Astrocyte (in vitro differentiated cells and primary cell): ENCODE data around the gene MYBBP1A. TPM values are rescaled to one million over a fixed set of nuclear protein-coding genes. Genes with fewer than 3 reads are reported as not detected.
A peak's percentile ranks its signal among the peaks of the same experiment; 100 is the strongest.

Experiments used
- DNase-seq: peaks from one replicate; pipeline ENCODE4 v3.0.0-alpha.2; 2010; ENCODE audit warnings: low read depth
- FAIRE-seq: peaks from 2 replicates; lab custom pipeline; 2011; peaks lifted over from hg19 to GRCh38; lab: Jason Lieb, UNC
- H2AFZ ChIP-seq: 2 replicates; pipeline ENCODE4 v1.6.0; 2012; ENCODE audit warnings: low read depth, low read length, inconsistent platforms
- H3K27ac ChIP-seq: 2 replicates; pipeline ENCODE4 v1.5.1; 2011; ENCODE audit warnings: low read depth, low read length, inconsistent platforms
- H3K27me3 ChIP-seq: 2 replicates; pipeline ENCODE4 v1.6.0; 2011; ENCODE audit warnings: low read length, inconsistent platforms; ENCODE audit not compliant: insufficient read depth
- H3K36me3 ChIP-seq: 2 replicates; pipeline ENCODE4 v1.5.1; 2011; ENCODE audit warnings: low read length, inconsistent platforms; ENCODE audit not compliant: insufficient read depth
- H3K4me1 ChIP-seq: 2 replicates; pipeline ENCODE4 v1.5.1; 2011; ENCODE audit warnings: low read length, inconsistent platforms; ENCODE audit not compliant: insufficient read depth
- H3K4me2 ChIP-seq: 2 replicates; pipeline ENCODE4 v1.6.0; 2012; ENCODE audit warnings: low read length, inconsistent platforms
- H3K4me3 ChIP-seq: 2 replicates; pipeline ENCODE4 v1.5.1; 2011; ENCODE audit warnings: low read depth, mild to moderate bottlenecking, low read length, inconsistent platforms; ENCODE audit not compliant: insufficient read depth
- H3K79me2 ChIP-seq: 2 replicates; pipeline ENCODE4 v1.6.0; 2012; ENCODE audit warnings: mild to moderate bottlenecking, low read length, inconsistent platforms; ENCODE audit not compliant: insufficient read depth
- H3K9ac ChIP-seq: 2 replicates; pipeline ENCODE4 v1.6.0; 2012; ENCODE audit warnings: mild to moderate bottlenecking, low read length, inconsistent platforms
- H3K9me3 ChIP-seq: 2 replicates; pipeline ENCODE4 v1.5.1; 2012; ENCODE audit warnings: low read depth, mild to moderate bottlenecking, low read length, inconsistent platforms; ENCODE audit not compliant: insufficient read depth
- H4K20me1 ChIP-seq: 2 replicates; pipeline ENCODE4 v1.6.0; 2012; ENCODE audit warnings: low read length, inconsistent platforms; ENCODE audit not compliant: insufficient read depth
- H3K27ac Mint-ChIP-seq: one replicate; pipeline ENCODE4 v1.8.0; 2021; ENCODE audit warnings: mild to moderate bottlenecking, mixed read lengths; ENCODE audit not compliant: unreplicated experiment
- H3K27me3 Mint-ChIP-seq: one replicate; pipeline ENCODE4 v1.8.0; 2021; ENCODE audit warnings: low read depth, mixed read lengths; ENCODE audit not compliant: unreplicated experiment
- H3K36me3 Mint-ChIP-seq: one replicate; pipeline ENCODE4 v1.8.0; 2021; ENCODE audit warnings: low read depth, mixed read lengths; ENCODE audit not compliant: unreplicated experiment
- H3K4me1 Mint-ChIP-seq: one replicate; pipeline ENCODE4 v1.8.0; 2021; ENCODE audit warnings: low read depth, mixed read lengths; ENCODE audit not compliant: unreplicated experiment
- H3K4me3 Mint-ChIP-seq: one replicate; pipeline ENCODE4 v1.8.0; 2021; ENCODE audit warnings: mild to moderate bottlenecking, moderate library complexity, mixed read lengths; ENCODE audit not compliant: unreplicated experiment
- H3K9me3 Mint-ChIP-seq: one replicate; pipeline ENCODE4 v1.8.0; 2021; ENCODE audit warnings: mild to moderate bottlenecking, mixed read lengths; ENCODE audit not compliant: unreplicated experiment
- CTCF ChIP-seq: IDR thresholded peaks from 2 replicates; pipeline ENCODE4 v1.5.1; 2011; ENCODE audit warnings: low read depth, mild to moderate bottlenecking, inconsistent platforms, low read length, moderate library complexity; ENCODE audit not compliant: insufficient read depth
- EZH2 ChIP-seq: IDR thresholded peaks from 2 replicates; pipeline ENCODE4 v1.6.1; 2012; ENCODE audit warnings: mild to moderate bottlenecking, low read length, inconsistent platforms; ENCODE audit not compliant: insufficient read depth
- total RNA-seq: library from RNA; stranded (reverse); gene quantifications from 2 replicates; pipeline ENCODE4 v1.2.1, GENCODE V29; 2021

The MYBBP1A gene
- total RNA-seq, 1 donor from 2014 or later, result 71.1 TPM

- Histone ChIP-seq H3K4me2 (peak overlapping the region; percentile 98), H3K36me3 (peaks cover 15% of the 10 kb centered on the region), H3K9me3 (no peaks in the 10 kb centered on the region), H2AFZ (no peak overlapping the region), H3K79me2 (peaks cover 43% of the 10 kb centered on the region), H3K9ac (peak overlapping the region; percentile 83), H3K27ac (no peak overlapping the region), H4K20me1 (peaks cover 38% of the 10 kb centered on the region), H3K27me3 (no peaks in the 10 kb centered on the region), H3K4me1 (peaks cover 23% of the 10 kb centered on the region), H3K4me3 (no peak overlapping the region)
- DNase-seq (no peak), FAIRE-seq (no peak)
- Mint-ChIP-seq H3K9me3 (no peaks in the 10 kb centered on the region), H3K27me3 (no peaks in the 10 kb centered on the region), H3K4me1 (peaks cover 15% of the 10 kb centered on the region), H3K36me3 (peaks cover 11% of the 10 kb centered on the region), H3K4me3 (peak overlapping the region; percentile 98), H3K27ac (no peak overlapping the region)
- TF ChIP-seq EZH2, result no peak
- TF ChIP-seq CTCF, result no peak
Measured at GRCh38 chr17:4553669-4554068, 1.5 kb downstream of the MYBBP1A start.

GRCh38 chr17:4551796-4552525 lies 3.2 kb downstream of the MYBBP1A start:
- no peak overlapping the region for H3K4me3 Mint-ChIP-seq
- Histone ChIP-seq H3K4me2 (no peak overlapping the region), H3K9me3 (no peaks in the 10 kb centered on the region), H4K20me1 (peaks cover 54% of the 10 kb centered on the region), H3K27ac (no peak overlapping the region), H3K4me1 (peaks cover 23% of the 10 kb centered on the region), H2AFZ (no peak overlapping the region), H3K9ac (no peak overlapping the region), H3K79me2 (peaks cover 43% of the 10 kb centered on the region), H3K4me3 (no peak overlapping the region), H3K27me3 (no peaks in the 10 kb centered on the region), H3K36me3 (peaks cover 20% of the 10 kb centered on the region)
- DNase-seq (no peak), FAIRE-seq (no peak)
- TF ChIP-seq CTCF (no peak), EZH2 (no peak)
- no peaks in the 10 kb centered on the region for H3K27me3 Mint-ChIP-seq
- H3K4me1 Mint-ChIP-seq, result peaks cover 15% of the 10 kb centered on the region
- H3K27ac Mint-ChIP-seq, result no peak overlapping the region
- peaks cover 11% of the 10 kb centered on the region for H3K36me3 Mint-ChIP-seq
- H3K9me3 Mint-ChIP-seq, result no peaks in the 10 kb centered on the region

GRCh38 chr17:4551141-4551540 lies 4.0 kb downstream of the MYBBP1A start:
- no peak overlapping the region for H3K4me3 Mint-ChIP-seq
- DNase-seq, result no peak
- TF ChIP-seq CTCF, result no peak
- no peak for TF ChIP-seq EZH2

More at GRCh38 chr17:4551141-4551540, 4.0 kb downstream of the MYBBP1A start:
- H3K4me1 Mint-ChIP-seq, result peaks cover 13% of the 10 kb centered on the region
- no peak for FAIRE-seq
- Histone ChIP-seq H3K27ac (no peak overlapping the region), H3K27me3 (no peaks in the 10 kb centered on the region), H3K4me2 (no peak overlapping the region), H3K9me3 (no peaks in the 10 kb centered on the region), H4K20me1 (peaks cover 54% of the 10 kb centered on the region), H3K4me1 (peaks cover 23% of the 10 kb centered on the region), H3K4me3 (no peak overlapping the region), H3K36me3 (peaks cover 24% of the 10 kb centered on the region), H3K9ac (no peak overlapping the region), H2AFZ (no peak overlapping the region), H3K79me2 (peaks cover 43% of the 10 kb centered on the region)
- no peak overlapping the region for H3K27ac Mint-ChIP-seq
- no peaks in the 10 kb centered on the region for H3K27me3 Mint-ChIP-seq
- peaks cover 14% of the 10 kb centered on the region for H3K36me3 Mint-ChIP-seq
- no peaks in the 10 kb centered on the region for H3K9me3 Mint-ChIP-seq
